ENCODE results near the gene SPAG9.

- TF ChIP-seq CTCF (IDR thresholded peaks at IDR 0.05) (no peak), EP300 (IDR thresholded peaks at IDR 0.05) (peak in 2 of 4 donors; percentile 72 to 96), POLR2AphosphoS5 (IDR thresholded peaks at IDR 0.05) (peak; percentile 95 to 98)
Measured at GRCh38 chr17:51121620-51122472, 1.2 kb upstream of the SPAG9 start.

Data from upper lobe of left lung (tissue), 4 donors.